AG04449 (cell line): ENCODE data around the gene MT1F.

ENCODE experiments used
- CTCF ChIA-PET: fragments of 350-600 bp; formaldehyde crosslinking; extraction: SDS; loops from one replicate; lab custom pipeline; 2021; ENCODE audit warnings: antibody characterized with exemption; lab: Yijun Ruan, JAX
- POLR2A ChIA-PET: fragments of 400-600, 350-600 bp; formaldehyde crosslinking; extraction: SDS; loops from one replicate; lab custom pipeline; 2020; ENCODE audit warnings: antibody characterized with exemption, inconsistent platforms; lab: Yijun Ruan, JAX
- DNase-seq: peaks from one replicate; pipeline ENCODE4 v3.0.0-alpha.2; 2010; ENCODE audit warnings: low read depth, low spot score
- H3K4me3 ChIP-seq: 2 replicates; pipeline ENCODE4 v1.5.1; 2011; ENCODE audit warnings: low read depth, mild to moderate bottlenecking, control low read depth, low read length
- TF ChIP-seq, protein P1 (sequence below): IDR thresholded peaks from one replicate; pipeline ENCODE4 v1.5.1; 2011; ENCODE audit warnings: mild to moderate bottlenecking, moderate library complexity, low read length, control low read depth, inconsistent platforms; ENCODE audit not compliant: insufficient read depth; ENCODE audit errors: missing control alignments

MT1F gene

DNA sequence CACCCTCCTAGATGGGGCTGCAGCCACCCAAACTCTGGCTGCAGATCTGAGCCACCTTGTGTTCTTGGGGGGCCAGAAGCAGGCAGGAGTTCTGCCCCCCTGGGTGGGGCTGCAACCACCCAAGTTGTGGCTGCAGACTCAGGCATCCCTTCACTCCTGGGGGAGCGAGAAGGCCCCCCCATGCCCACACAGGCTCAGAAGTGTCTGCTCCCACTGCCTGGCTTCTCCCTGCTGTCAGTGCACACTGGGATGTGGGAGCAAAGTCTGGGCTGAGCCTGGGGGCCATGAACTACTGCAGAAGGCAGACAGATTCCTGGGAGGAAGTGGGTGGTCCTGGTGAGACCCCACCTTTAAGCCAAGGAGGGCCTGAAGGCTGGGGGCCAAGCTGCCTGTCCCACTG, 37.5 kb downstream of the MT1F start:
- ChIA-PET CTCF (interaction anchor here (0.9 to 1.5 kb wide), 3 partner anchors 21 to 94 kb away, joined by 3 to 4 read pairs (median 3); no protein-coding TSS in a partner anchor), POLR2A (no interaction called here)
- TF ChIP-seq, protein P1, sequence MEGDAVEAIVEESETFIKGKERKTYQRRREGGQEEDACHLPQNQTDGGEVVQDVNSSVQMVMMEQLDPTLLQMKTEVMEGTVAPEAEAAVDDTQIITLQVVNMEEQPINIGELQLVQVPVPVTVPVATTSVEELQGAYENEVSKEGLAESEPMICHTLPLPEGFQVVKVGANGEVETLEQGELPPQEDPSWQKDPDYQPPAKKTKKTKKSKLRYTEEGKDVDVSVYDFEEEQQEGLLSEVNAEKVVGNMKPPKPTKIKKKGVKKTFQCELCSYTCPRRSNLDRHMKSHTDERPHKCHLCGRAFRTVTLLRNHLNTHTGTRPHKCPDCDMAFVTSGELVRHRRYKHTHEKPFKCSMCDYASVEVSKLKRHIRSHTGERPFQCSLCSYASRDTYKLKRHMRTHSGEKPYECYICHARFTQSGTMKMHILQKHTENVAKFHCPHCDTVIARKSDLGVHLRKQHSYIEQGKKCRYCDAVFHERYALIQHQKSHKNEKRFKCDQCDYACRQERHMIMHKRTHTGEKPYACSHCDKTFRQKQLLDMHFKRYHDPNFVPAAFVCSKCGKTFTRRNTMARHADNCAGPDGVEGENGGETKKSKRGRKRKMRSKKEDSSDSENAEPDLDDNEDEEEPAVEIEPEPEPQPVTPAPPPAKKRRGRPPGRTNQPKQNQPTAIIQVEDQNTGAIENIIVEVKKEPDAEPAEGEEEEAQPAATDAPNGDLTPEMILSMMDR: no peak
- DNase-seq: no peak
- no peak overlapping the region for H3K4me3 ChIP-seq

DNA sequence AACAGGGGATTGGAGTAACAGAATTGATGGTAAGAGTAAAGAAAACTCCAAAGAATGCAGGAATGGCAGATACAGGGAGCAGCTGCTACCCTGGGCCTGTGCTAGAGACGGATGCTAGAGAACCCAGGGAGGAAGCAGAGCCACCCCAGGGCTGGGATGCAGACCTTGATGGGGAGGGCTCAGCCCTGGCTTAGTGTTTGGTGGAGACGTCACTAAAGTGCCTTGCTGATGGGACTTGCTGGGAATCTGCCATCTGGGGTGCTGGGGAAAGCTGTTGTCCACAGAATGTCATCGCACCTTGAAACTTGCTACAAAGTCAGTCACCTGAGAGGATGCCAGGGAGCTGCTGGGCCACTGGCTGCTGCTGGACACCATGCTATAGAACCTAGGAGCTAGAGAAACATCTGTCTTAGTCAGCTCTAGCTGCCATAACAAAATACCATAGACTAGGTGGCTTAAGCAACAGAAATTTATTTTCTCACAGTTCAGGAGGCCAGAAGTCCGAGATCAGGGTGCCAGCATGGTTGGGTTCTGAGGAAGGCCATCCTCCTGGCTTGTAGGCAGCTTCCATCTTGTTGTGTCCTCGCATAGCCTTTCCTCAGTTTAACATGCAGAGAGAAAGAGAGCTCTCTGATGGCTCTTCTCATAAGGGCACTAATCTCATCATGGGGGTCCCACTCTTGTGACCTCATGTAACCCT, 39.8 kb downstream of the MT1F start:
- DNase-seq: no peak
- CTCF ChIA-PET: interaction anchor here (0.7 to 1.9 kb wide), 9 partner anchors 14 to 366 kb away, joined by 3 to 8 read pairs (median 3); partner anchors contain the start of gene BBS2
- TF ChIP-seq, protein P1: no peak
- H3K4me3 ChIP-seq: no peak overlapping the region
- POLR2A ChIA-PET: no interaction called here

DNA sequence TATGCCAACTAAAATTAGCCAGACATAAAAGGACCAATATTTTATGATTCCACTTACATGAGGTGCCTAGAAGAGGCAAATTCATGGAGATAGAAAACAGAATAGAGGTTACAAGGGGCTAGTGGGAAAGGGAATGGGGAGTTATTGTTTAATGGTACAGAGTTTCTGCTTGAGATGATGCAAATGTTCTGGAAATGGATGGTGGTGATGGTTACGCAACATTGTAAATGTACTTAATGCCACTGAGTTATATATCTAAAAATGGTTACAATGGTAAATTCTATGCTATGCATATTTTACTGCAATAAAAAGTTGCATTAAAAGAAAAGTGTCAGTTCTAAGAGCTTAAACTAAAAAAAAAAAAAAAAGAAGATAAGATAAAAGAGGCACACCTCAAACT, 42.4 kb downstream of the MT1F start:
- ChIA-PET CTCF (interaction anchor here (0.8 to 4.6 kb wide), 21 partner anchors 10 to 368 kb away, joined by 3 to 174 read pairs (median 15); partner anchors contain the start of genes BBS2, MT1H, MT1X and MT2A), POLR2A (interaction anchor here (1.0 kb wide), 1 partner anchor 18 kb away, joined by 3 read pairs; the partner anchor contains the start of gene MT1X)
- DNase-seq: no peak
- TF ChIP-seq, protein P1: no peak
- H3K4me3 ChIP-seq: no peak overlapping the region

DNA sequence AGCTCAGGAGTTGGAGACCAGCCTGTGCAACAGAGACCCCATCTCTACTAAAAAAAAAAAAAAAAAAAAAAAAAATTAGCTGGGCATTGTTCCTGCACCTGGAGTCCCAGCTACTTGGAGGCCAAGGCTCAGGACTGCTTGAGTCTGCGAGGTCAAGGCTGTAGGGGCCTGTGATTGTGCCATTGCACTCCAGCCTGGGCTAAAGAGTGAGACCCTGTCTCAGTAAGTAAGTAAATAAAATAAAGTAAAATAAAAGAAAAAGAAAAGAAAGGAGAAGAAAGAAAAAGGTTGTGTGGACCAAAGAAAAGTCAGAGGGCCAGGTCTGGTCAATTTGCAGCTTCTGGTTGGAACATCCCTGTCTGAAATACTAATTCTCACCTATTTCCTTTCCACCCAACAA, 42.9 kb downstream of the MT1F start:
- no peak overlapping the region for H3K4me3 ChIP-seq
- CTCF ChIA-PET: interaction anchor here (0.8 to 4.6 kb wide), 32 partner anchors 8 to 758 kb away, joined by 3 to 174 read pairs (median 9); partner anchors contain the start of genes BBS2, MT1E, MT1H and MT1X
- TF ChIP-seq, protein P1: no peak
- POLR2A ChIA-PET: interaction anchor here (1.0 kb wide), 1 partner anchor 18 kb away, joined by 3 read pairs; the partner anchor contains the start of gene MT1X
- no peak for DNase-seq

DNA sequence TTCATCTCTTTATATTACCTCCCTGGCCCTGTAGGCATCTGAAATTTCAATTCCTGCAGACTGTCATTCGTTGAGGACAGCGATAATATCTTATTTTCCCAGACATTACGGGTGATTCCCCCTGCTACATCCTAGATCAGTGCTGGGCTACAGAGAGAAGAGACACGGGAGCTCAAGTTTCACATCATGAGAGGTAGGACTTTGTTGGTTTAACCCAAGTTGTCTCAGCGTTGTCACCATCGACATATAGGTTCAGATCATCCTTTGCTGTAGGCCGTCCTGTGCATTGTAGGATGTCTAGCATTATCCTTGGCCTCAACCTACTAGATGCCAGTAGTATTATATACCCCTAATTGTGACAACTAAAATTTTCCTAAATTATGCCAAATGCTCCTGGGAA, 43.8 kb downstream of the MT1F start:
- POLR2A ChIA-PET: interaction anchor here (0.8 to 1.2 kb wide), 2 partner anchors 76 to 98 kb away, joined by 3 to 8 read pairs; partner anchors contain the start of gene MT1E
- TF ChIP-seq, protein P1: no peak
- CTCF ChIA-PET: interaction anchor here (0.7 to 4.6 kb wide), 67 partner anchors 9 to 759 kb away, joined by 3 to 174 read pairs (median 6); partner anchors contain the start of genes BBS2, MT1E, MT1G and MT1H
- no peak overlapping the region for H3K4me3 ChIP-seq
- no peak for DNase-seq

DNA sequence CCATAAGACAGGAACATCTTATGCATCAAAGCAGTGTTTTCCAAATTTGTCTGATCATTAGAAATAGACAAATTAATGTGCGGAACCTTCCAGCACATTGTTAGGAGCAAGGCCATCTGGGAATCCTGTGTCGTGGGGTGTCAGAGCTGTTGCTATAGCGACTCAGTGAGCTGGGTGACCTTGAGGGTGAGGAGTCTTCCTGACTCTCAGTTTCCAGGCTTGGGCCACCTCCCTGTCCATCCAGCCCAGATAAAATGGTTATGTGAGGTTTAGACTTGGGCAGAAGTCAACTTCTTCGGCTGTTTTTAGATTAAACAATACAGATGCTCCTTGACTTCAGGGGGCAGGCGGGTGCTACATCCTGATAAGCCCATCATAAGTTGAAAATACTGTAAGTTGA, 45.1 kb downstream of the MT1F start:
- CTCF ChIA-PET: interaction anchor here (1.1 to 4.6 kb wide), 41 partner anchors 8 to 758 kb away, joined by 3 to 174 read pairs (median 8); partner anchors contain the start of genes BBS2, MT1X, MT2A and NUP93
- POLR2A ChIA-PET: no interaction called here
- TF ChIP-seq, protein P1: no peak
- no peak overlapping the region for H3K4me3 ChIP-seq
- DNase-seq: no peak
